Measurements from ENCODE around the gene WNT7B.

DNA sequence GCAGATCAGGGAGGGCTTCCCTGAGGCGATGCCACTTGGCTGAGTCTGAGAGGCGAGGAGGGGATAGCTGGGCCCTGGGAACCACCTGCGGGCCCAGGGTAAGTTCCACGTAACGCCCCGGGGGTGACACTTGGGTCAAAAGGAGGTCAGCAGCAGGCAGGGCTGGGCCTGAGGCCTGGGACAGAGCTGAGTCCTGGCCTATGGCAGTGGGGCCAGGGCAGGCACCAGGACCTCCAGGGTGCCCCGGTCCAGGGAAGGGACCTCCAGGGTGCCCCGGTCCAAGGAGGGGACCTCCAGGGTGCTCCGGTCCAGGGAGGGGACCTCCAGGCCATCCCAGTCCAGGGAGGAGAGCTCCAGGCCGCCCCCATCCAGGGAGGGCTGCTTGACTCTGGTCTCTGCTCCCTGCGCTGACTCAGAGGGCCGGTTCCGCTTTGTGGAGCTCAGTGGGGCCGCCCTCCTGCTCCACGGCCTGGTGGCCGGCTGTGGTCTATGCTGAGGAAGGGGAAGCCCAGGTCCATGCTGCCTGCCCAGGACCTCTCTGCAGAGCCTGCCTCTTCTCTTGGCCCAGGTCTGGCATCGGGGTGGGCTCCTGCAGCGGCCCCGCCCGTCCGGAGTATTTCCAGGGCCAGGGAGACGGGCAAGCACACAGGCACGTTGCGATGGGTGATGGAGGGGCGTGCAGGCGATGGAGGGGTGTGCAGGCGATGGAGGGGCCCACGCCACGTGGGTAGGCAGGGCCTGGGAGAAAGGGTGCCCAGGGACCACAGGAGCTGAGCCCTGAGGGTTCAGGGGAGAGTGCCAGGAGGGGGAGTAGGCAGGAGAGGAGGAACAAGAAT, 19.5 kb upstream of the WNT7B start:
- TF ChIP-seq MXI1 (IDR thresholded peaks at IDR 0.05; ENCODE audit: low read depth, low read length) (no peak), SP1 (IDR thresholded peaks at IDR 0.05; ENCODE audit: low read depth, low read length) (no peak), TARDBP (IDR thresholded peaks at IDR 0.05; ENCODE audit: borderline replicate concordance) (no peak), SIN3A (IDR thresholded peaks at IDR 0.05; ENCODE audit: low read depth, low read length) (no peak), SREBF2 (IDR thresholded peaks at IDR 0.05; ENCODE audit: low read length) (no peak), POLR2A (IDR thresholded peaks at IDR 0.05; ENCODE audit: low read depth, low read length) (no peak), ASH2L (IDR thresholded peaks at IDR 0.05; ENCODE audit: borderline replicate concordance, low read depth) (no peak)
